Stomach (tissue), 9 donors: ENCODE data around the gene UGT1A10. TPM values are rescaled to one million over a fixed set of nuclear protein-coding genes. Genes with fewer than 3 reads are reported as not detected.

Source experiments
- DNase-seq, 2 donors: peaks; one replicate each; pipeline versions ENCODE4 v3.0.0 to v3.0.0-alpha.2; 2013 to 2019
- H3K27ac ChIP-seq, 5 donors: fragments of 200-600 bp in 4 of 5; sonication (generic) in 4 of 5; one replicate each; pipeline ENCODE4 v1.5.1; 2013 to 2019; ENCODE audit warnings: mild to moderate bottlenecking in 1 of 5, moderate library complexity in 1 of 5
- H3K27me3 ChIP-seq, 3 donors: fragments of 200-600 bp; sonication (generic); one replicate each; pipeline ENCODE4 v1.5.1; 2017 to 2019; ENCODE audit warnings: mixed run types in 1 of 3
- H3K36me3 ChIP-seq, 4 donors: fragments of 200-600 bp; sonication (generic); 1 replicate in 3 of 4; 2 replicates in 1 of 4; pipeline ENCODE4 v1.5.1; 2016 to 2019
- H3K4me1 ChIP-seq, 4 donors: fragments of 200-600 bp; sonication (generic); one replicate each; pipeline ENCODE4 v1.5.1; 2016 to 2019
- H3K4me3 ChIP-seq, 4 donors: fragments of 200-600 bp; sonication (generic) in 3 of 4; one replicate each; pipeline ENCODE4 v1.5.1; 2016 to 2019; ENCODE audit warnings: mild to moderate bottlenecking in 1 of 4
- H3K9me3 ChIP-seq, 4 donors: fragments of 200-600 bp; sonication (generic); one replicate each; pipeline ENCODE4 v1.5.1; 2016 to 2019
- CTCF ChIP-seq, 7 experiments: fragments of 450-650 bp in 4 of 7; fragments of 200-600 bp in 3 of 7; sonication (generic) in 3 of 7; IDR thresholded peaks; one replicate each; pipeline ENCODE4 v1.5.1; 2016 to 2019; ENCODE audit warnings: antibody characterized with exemption in 7 of 7, control low read depth in 2 of 7, mild to moderate bottlenecking in 1 of 7
- EP300 ChIP-seq: sonication (generic); formaldehyde crosslinking; IDR thresholded peaks from one replicate; pipeline ENCODE4 v1.6.1; 2017; ENCODE audit warnings: antibody characterized with exemption
- POLR2A ChIP-seq, 4 donors: fragments of 450-650 bp; IDR thresholded peaks; one replicate each; pipeline ENCODE4 v1.6.1; 2016; ENCODE audit warnings: antibody characterized with exemption in 4 of 4, control low read depth in 2 of 4, mild to moderate bottlenecking in 1 of 4, moderate library complexity in 1 of 4
- POLR2AphosphoS5 ChIP-seq, 3 donors: sonication (generic); formaldehyde crosslinking; IDR thresholded peaks; one replicate each; pipeline ENCODE4 v1.6.1; 2016; ENCODE audit warnings: antibody characterized with exemption in 3 of 3
- WGBS, 5 donors: extraction: QIAGEN DNeasy Blood & Tissue Kit in 3 of 5; methylation state at CpG; one replicate each; pipeline versions ENCODE4 v1.1.5 to v1.1.7; 2013 to 2018; 5-methylcytosine and 5-hydroxymethylcytosine counted together
- intact Hi-C: fragments of 100-400 bp; cut with DNase I; formaldehyde crosslinking; loops from one replicate; pipeline ENCODE4 v1.15.1; 2023; ENCODE audit warnings: low total_unique reads
- polyA plus RNA-seq, 3 donors: library from polyadenylated mRNA; stranded (reverse); fragments of 200-250 nt; gene quantifications; one replicate each; pipeline ENCODE4 v1.2.3, GENCODE V29; 2013
- total RNA-seq, 5 donors: library from RNA; depleted of rRNA; stranded (reverse); fragments of >200 nt; gene quantifications; one replicate each; pipeline versions ENCODE4 v1.1.0 to v1.2.3, GENCODE V29; 2014 to 2016
- donor health status: healthy with polysubstance abuse.
- donor health status: Bipolar disorder and iron deficiency.
- donor health status: healthy.

Gene UGT1A10
- total and polyA plus RNA-seq, 8 donors: 0.45 to 32.7 (median 2.2) TPM; not detected in 1

DNA sequence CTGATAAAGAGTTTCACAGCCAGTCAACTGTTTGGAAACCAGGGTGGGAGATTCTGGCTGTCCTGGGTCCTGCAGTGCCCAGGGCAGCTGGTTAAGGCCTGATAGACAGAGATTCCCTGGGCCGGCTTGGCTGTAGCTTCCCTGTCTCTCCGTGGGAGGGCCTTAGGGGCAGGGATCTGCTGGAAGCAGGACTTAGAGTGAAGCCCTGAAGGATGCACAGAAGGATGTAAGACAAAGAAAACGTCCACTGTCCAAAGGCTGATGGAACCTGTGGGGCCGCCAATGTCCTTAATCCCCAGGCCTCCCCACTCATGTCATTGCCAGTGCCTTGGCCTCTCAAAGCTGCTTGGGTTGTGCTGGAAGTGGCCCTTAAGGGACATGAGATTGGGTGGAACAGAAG, 174.8 kb downstream of the UGT1A10 start:
- H3K27me3 ChIP-seq: peaks cover 0 to 15% (median 9%) of the 10 kb centered on the region in 3 donors
- H3K9me3 ChIP-seq: no peaks in the 10 kb centered on the region
- H3K4me3 ChIP-seq: no peak overlapping the region
- no peaks in the 10 kb centered on the region for H3K4me1 ChIP-seq
- H3K36me3 ChIP-seq: no peaks in the 10 kb centered on the region
- intact Hi-C loops: no loop called here
- TF ChIP-seq POLR2AphosphoS5 (IDR thresholded peaks at IDR 0.05): no peak
- TF ChIP-seq EP300: no peak
- TF ChIP-seq CTCF (IDR thresholded peaks at IDR 0.05): no peak
- TF ChIP-seq POLR2A (IDR thresholded peaks at IDR 0.05): no peak
- DNase-seq: peak in 1 of 2 donors; percentile 9
- 73 to 83% (median 74%) methylated on average over 4 of the region's 4 CpGs for WGBS, 5 donors
- H3K27ac ChIP-seq: no peak overlapping the region

DNA sequence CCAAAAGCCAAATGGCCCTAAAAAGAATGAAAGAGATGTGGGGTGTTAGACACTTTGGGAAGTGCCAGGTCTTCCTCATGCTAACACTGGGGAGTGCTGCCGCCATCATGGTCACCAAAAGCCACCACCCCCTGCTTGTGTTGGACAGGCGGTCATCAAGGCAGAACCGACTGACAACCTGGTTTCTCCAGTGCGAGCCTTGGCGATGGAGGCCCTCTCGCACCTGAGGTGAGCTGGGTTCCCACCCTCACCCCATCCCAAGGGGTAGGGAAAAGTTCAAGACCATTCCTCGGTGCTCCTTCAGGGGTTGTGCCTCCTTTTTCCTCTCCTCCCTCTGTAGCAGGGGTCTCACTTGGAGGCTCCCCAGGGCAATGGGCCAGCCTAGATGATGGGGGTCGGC, 175.5 kb downstream of the UGT1A10 start:
- intact Hi-C loops: no loop called here
- WGBS, 5 donors: 84 to 91% (median 88%) methylated on average over 7 to 8 of the region's 8 CpGs

DNA sequence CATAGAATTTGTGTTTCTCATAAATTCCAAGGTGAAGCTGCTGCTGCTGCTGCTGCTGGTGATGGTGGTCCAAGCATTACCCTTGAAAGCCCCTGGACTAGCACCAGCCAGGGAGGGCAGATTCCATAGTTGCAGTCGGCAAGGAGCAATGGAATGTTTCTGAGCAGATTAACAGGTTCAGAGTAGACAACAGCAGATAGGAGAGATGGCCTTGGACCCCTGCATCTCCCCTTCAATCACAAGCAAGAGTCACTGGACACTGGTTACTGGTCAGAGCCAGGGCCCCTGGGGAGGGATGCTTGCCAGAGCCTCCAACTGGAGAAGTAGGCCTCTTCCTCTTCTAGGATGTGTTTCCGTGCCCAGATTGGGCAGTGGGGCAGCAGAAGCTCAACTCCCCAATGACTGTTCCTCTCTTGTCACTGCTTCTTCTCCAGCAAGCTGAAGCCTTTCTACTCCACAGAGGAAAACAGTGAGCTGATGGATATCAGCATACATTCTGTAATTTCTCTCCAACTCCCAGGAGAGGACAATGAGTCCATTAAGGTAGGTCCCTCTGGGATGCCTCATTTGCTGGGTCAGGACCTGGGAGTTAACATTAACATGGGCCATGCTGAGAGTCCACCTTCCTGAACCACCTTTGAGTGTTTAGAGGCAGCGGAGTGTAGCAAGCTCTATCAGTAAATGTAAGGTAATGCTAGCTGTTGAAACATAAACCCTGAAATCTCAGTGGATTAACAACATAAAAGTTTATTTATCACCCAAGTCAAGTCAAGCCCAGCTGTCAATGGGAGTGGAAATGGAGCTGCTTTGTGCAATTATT, 177.2 kb downstream of the UGT1A10 start:
- Histone ChIP-seq H3K4me1 (no peaks in the 10 kb centered on the region), H3K27me3 (peaks cover 0 to 10% (median 9%) of the 10 kb centered on the region in 3 donors), H3K27ac (no peak overlapping the region), H3K4me3 (no peak overlapping the region), H3K36me3 (no peaks in the 10 kb centered on the region), H3K9me3 (no peaks in the 10 kb centered on the region)
- TF ChIP-seq POLR2AphosphoS5 (IDR thresholded peaks at IDR 0.05) (no peak), EP300 (no peak), POLR2A (IDR thresholded peaks at IDR 0.05) (no peak), CTCF (IDR thresholded peaks at IDR 0.05) (no peak)
- peak in 1 of 2 donors; percentile 17 for DNase-seq
- intact Hi-C loops: no loop called here
- 75 to 82% (median 79%) methylated on average over 3 of the region's 3 CpGs for WGBS, 5 donors

More for the DNA sequence above, 175.5 kb downstream of the UGT1A10 start:
- Histone ChIP-seq H3K27ac (no peak overlapping the region), H3K36me3 (no peaks in the 10 kb centered on the region), H3K9me3 (no peaks in the 10 kb centered on the region), H3K4me3 (no peak overlapping the region), H3K27me3 (peaks cover 0 to 15% (median 9%) of the 10 kb centered on the region in 3 donors), H3K4me1 (no peaks in the 10 kb centered on the region)
- TF ChIP-seq POLR2A (IDR thresholded peaks at IDR 0.05) (no peak), POLR2AphosphoS5 (IDR thresholded peaks at IDR 0.05) (no peak), EP300 (no peak), CTCF (IDR thresholded peaks at IDR 0.05) (no peak)
- peak in 1 of 2 donors; percentile 10 for DNase-seq

GRCh38 chr2:233814056-233814835, 178.0 kb downstream of the UGT1A10 start:
- intact Hi-C loops: no loop called here
- H3K27me3 ChIP-seq: peaks cover 0 to 4% (median 2%) of the 10 kb centered on the region in 3 donors
- TF ChIP-seq EP300 (no peak), POLR2A (IDR thresholded peaks at IDR 0.05) (no peak), CTCF (IDR thresholded peaks at IDR 0.05) (no peak), POLR2AphosphoS5 (IDR thresholded peaks at IDR 0.05) (no peak)
- no peaks in the 10 kb centered on the region for H3K4me1 ChIP-seq
- no peaks in the 10 kb centered on the region for H3K36me3 ChIP-seq
- no peak overlapping the region for H3K4me3 ChIP-seq
- WGBS, 5 donors: 64 to 85% (median 75%) methylated on average over 2 of the region's 2 CpGs
- H3K27ac ChIP-seq: no peak overlapping the region
- no peak for DNase-seq
- H3K9me3 ChIP-seq: no peaks in the 10 kb centered on the region
